ENCODE measurements around the gene PDE4B.

PDE4B gene

GRCh38 chr1:66285618-66286270 lies 493.0 kb downstream of the PDE4B start:
- DNase-seq (ENCODE audit: low spot score), result no peak

GRCh38 chr1:66286307-66286706 lies 493.6 kb downstream of the PDE4B start:
- DNase-seq (ENCODE audit: low spot score), result no peak

- no peak for DNase-seq (ENCODE audit: low spot score)
Measured at GRCh38 chr1:66288048-66288447, 495.4 kb downstream of the PDE4B start.

- DNase-seq (ENCODE audit: low spot score), result no peak
Measured at GRCh38 chr1:66290761-66291530, 498.3 kb downstream of the PDE4B start.

GRCh38 chr1:66291531-66291864 lies 498.8 kb downstream of the PDE4B start:
- no peak for DNase-seq (ENCODE audit: low spot score)

GRCh38 chr1:66292305-66292704 lies 499.6 kb downstream of the PDE4B start:
- DNase-seq (ENCODE audit: low spot score), result no peak

- no peak for DNase-seq (ENCODE audit: low spot score)
Measured at GRCh38 chr1:66292944-66293343, 500.2 kb downstream of the PDE4B start.

- no peak for DNase-seq (ENCODE audit: low spot score)
Measured at GRCh38 chr1:66294707-66295370, 502.1 kb downstream of the PDE4B start.

GRCh38 chr1:66295803-66296202 lies 503.1 kb downstream of the PDE4B start:
- DNase-seq (ENCODE audit: low spot score), result no peak

GRCh38 chr1:66296370-66296769 lies 503.7 kb downstream of the PDE4B start:
- no peak for DNase-seq (ENCODE audit: low spot score)

- DNase-seq (ENCODE audit: low spot score), result no peak
Measured at GRCh38 chr1:66296951-66297350, 504.3 kb downstream of the PDE4B start.

GRCh38 chr1:66298464-66298863 lies 505.8 kb downstream of the PDE4B start:
- DNase-seq (ENCODE audit: low spot score), result no peak

- no peak for DNase-seq (ENCODE audit: low spot score)
Measured at GRCh38 chr1:66300280-66300971, 507.7 kb downstream of the PDE4B start.

- DNase-seq (ENCODE audit: low spot score), result peak; percentile 50
Measured at GRCh38 chr1:66300972-66301451, 508.3 kb downstream of the PDE4B start.

- no peak for DNase-seq (ENCODE audit: low spot score)
Measured at GRCh38 chr1:66302184-66302742, 509.6 kb downstream of the PDE4B start.

GRCh38 chr1:66302815-66303214 lies 510.1 kb downstream of the PDE4B start:
- peak; percentile 11 for DNase-seq (ENCODE audit: low spot score)

GRCh38 chr1:66303646-66304045 lies 511.0 kb downstream of the PDE4B start:
- no peak for DNase-seq (ENCODE audit: low spot score)

- DNase-seq (ENCODE audit: low spot score), result no peak
Measured at GRCh38 chr1:66304128-66304527, 511.4 kb downstream of the PDE4B start.

GRCh38 chr1:66305927-66306326 lies 513.2 kb downstream of the PDE4B start:
- no peak for DNase-seq (ENCODE audit: low spot score)

GRCh38 chr1:66309006-66309741 lies 516.5 kb downstream of the PDE4B start:
- no peak for DNase-seq (ENCODE audit: low spot score)

GRCh38 chr1:66311092-66311491 lies 518.4 kb downstream of the PDE4B start:
- no peak for DNase-seq (ENCODE audit: low spot score)

All from CD4-positive, alpha-beta T cell treated with Interleukin-6 at 100 ng/mL for 8 hours (primary cell).